NCI-H2171 (cell line): ENCODE results near the gene ACER2.
A peak's percentile ranks its signal among the peaks of the same experiment; 100 is the strongest.
"Not testable (repeated sequence)": the region's sequence is repeated elsewhere in the genome, so short reads cannot be mapped to it uniquely, and the experiment has no call there.

Source experiments
- DNase-seq: peaks from one replicate; lab custom pipeline; 2025; lab: John Stamatoyannopoulos, UW

ACER2 gene

GRCh38 chr9:19408693-19409400, at the start of gene ACER2:
ACER2 (plus strand) TSS chr9:19409009; CDS start chr9:19409085, 76 bp downstream.
- peak; percentile 69 for DNase-seq

GRCh38 chr9:19369107-19369506, 39.7 kb upstream of the ACER2 start:
- DNase-seq: no peak

- no peak for DNase-seq
These were observed 36.9 kb upstream of the ACER2 start for GRCh38 chr9:19371942-19372341.

DNA sequence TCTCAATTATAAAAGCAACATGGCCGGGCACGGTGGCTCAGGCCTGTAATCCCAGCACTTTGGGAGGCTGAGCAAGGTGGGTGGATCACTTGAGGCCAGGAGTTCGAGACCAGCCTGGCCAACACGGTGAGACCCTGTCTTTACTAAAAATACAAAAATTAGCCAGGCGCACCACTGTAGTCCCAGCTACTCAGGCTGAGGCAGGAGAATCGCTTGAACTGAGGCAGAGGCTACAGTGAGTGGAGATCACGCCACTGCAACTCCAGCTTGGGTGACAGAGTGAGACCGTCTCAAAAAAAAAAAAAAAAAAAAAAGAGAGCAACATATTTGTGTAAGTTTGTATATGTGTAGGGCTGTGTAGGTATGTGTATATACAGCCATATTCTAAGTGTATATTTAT, 36.2 kb upstream of the ACER2 start:
- no peak for DNase-seq

DNA sequence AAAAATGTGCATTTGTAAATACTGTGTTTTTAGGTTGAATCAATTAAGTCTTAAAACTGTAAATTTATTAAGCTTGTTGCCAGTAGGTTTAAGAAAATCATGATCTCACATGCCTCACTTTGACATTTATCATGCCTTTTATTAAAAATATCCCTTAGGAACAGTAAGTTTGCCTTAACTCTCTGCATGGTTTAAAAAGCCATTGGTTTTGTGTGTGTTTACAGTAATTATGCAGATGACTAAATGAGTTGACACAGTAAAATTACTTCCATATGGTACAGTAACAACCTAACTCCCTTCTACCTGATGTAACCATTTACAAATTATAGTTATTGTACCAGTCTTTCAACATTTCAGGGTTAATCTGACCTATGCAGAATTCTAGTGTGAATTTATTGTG, 35.3 kb upstream of the ACER2 start:
- DNase-seq: no peak

DNA sequence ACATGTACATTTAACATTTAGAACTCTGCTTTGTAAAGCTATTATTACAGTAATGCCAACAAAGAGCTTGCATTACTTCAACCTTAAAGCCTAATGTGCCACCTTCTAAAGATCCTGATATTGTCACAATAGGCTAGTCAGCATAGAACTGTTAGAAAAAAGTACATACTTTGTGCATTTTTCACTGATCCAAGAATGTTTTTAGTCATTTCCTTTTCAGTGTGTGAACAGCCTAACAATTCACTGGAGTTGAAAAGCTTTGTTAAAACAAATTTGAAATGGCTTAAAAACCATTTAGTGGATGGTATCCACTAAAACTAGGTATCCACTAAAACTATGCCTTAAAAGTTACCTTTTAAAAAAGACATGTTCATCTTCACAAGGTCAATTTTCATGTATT, 33.3 kb upstream of the ACER2 start:
- no peak for DNase-seq

DNA sequence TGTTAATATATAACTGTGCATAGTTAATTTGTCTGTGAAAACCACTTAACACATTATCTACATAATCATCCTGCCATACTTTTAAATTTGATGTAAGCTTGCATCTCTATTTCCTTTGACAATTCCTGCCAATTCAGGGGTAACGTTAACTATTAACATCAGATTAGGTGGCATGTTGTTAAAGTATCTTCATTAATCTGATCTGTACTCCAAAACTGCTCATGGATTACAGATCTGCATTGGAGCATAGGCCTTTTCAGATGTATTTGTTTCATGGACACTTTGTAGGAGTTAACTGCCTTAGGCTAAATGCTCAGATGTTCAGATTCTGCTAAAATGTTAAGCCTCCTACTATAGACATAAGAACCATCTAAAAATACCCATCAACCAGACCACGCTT, 31.9 kb upstream of the ACER2 start:
- no peak for DNase-seq

DNA sequence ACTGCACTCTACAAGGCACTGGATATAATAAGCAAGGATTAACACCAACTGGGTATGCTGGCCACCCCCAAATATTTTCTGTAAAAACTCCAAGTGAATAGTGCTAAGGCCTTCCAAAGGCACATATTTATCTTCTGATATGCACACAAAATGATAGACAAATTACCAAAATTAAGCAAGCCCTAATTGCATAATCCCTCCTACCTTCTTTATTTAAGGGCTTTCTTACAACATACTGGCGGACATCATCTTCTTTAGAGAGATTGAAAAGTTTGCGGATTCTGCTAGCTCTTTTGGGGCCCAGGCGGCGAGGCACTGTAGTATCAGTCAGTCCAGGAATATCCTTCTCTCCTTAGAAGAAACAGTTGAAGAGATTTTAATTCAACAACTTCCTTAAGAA, 30.6 kb upstream of the ACER2 start:
- no peak for DNase-seq

DNA sequence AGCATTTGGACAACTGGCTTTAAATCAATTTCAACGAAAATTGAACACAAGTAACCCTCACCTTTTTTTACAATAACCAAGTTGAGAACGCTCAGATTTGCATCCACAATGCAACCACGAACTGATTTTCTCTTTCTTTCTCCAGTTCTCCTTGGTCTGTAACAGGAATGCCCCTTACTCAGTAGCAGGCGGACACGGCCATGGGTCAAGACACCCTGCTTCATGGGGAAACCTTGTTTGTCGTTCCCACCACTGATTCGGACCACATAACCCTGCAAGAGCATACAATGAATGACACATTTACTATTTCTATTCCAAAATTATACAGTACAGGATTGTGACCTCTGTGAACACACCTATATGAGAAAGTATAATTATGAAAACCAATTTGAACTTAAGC, 30.2 kb upstream of the ACER2 start:
- DNase-seq: no peak

DNA sequence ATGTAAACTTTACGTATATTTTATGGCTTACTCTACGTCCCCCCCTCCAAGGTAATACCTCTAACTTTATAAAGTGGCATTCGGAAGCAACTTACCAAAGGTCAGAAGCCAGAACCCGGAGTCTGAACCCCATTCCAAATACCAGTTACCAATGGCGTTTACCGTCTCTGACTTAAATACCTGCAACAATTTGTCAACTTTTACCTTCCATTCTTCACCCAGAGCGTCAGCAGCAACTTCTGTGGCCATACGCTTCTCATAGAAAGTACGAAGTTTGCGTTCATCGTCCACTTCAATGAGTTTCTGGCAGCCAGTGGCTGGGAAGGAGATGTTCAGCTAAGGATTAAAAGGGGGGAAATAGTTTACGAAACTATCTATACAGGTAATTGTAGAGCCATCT, 29.5 kb upstream of the ACER2 start:
- no peak for DNase-seq

DNA sequence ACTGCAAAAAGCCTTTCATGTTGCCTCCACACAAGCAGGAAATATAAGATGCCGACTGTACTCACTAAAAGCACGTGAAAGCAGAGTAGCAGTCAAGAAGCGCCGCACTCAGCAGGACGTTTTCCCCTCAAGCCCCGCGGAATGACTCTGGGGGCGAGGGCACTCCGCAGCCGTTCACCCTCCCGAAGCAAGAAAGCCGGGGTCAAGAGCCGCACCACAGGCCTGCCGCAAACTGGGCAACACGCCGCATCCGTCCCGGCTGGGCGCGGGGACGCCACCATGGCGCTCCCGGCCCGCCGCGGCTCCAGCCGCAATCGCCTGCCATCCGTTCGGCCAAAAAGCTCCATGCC, 29.1 kb upstream of the ACER2 start:
- no peak for DNase-seq

GRCh38 chr9:19380826-19381075, 28.1 kb upstream of the ACER2 start:
- no peak for DNase-seq

- DNase-seq: no peak
These were observed 27.2 kb upstream of the ACER2 start for GRCh38 chr9:19381656-19382055.

DNA sequence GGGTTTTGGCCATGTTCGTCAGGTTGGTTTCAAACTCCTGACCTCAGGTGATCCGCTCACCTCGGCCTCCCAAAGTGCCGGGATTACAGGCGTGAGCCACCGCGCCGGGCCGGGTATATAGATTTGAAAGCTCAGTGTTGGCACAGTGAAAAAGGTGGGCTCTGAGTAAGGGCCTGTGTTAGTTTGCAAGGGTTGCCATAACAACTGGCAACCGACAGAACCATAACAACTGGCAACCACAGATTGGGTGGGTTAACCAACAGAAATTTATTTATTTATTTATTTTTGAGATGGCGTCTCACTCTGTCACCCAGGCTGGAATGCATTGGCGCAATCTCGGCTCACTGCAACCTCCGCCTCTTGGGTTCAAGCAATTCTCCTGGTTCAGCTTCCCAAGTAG, 23.6 kb upstream of the ACER2 start:
- DNase-seq: not testable (repeated sequence)

- DNase-seq: no peak
These were observed 22.9 kb upstream of the ACER2 start for GRCh38 chr9:19385786-19386501.

DNA sequence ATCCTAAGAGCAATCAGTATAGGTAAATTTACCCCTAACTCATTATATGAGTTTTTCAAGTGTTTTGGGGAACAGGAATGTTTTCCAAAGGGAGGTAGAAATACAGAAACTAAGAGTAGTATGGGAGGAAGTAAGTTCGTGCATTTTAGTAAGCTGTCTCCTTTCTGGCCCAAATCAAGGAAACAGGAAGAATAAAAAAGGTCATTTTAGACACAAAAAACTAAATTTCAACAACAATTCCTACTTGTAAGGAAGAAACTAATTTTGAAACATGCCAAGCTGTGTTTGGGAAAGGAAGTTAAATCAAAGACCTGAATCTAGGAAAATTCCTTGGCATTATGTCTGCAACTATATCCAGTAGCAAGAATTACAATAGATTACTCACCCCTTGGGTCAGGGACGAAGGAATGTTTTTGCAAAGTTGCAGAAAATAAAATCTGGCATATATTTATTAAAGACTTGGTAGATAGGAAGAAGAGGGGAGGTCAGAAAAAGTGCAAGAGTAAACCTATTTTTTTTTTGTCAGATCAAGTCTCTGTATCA, 22.2 kb upstream of the ACER2 start:
- DNase-seq: no peak

DNA sequence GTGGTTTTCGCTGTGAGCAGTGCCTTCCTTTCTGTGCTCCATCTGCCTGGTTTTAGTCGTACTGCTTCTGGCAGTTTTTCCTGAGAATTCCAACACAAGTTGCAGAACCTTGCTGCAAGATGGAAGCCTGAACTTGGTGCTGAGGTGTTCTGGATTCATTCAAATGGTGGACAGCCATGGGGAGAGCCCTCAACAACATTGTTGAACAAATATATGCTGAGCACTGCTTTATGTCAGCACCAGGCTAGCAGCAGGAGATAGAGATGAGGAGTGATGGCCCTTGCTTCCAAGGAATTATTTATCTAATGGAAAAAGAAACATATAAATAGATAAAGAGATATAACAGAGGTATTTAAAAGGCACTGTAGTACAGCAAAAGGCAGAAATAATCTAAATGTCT, 21.5 kb upstream of the ACER2 start:
- no peak for DNase-seq

- DNase-seq: not testable (repeated sequence)
These were observed 19.3 kb upstream of the ACER2 start for GRCh38 chr9:19389539-19389938.

GRCh38 chr9:19397845-19398244, 11.0 kb upstream of the ACER2 start:
- DNase-seq: no peak

GRCh38 chr9:19403231-19403630, 5.6 kb upstream of the ACER2 start:
- not testable (repeated sequence) for DNase-seq

DNA sequence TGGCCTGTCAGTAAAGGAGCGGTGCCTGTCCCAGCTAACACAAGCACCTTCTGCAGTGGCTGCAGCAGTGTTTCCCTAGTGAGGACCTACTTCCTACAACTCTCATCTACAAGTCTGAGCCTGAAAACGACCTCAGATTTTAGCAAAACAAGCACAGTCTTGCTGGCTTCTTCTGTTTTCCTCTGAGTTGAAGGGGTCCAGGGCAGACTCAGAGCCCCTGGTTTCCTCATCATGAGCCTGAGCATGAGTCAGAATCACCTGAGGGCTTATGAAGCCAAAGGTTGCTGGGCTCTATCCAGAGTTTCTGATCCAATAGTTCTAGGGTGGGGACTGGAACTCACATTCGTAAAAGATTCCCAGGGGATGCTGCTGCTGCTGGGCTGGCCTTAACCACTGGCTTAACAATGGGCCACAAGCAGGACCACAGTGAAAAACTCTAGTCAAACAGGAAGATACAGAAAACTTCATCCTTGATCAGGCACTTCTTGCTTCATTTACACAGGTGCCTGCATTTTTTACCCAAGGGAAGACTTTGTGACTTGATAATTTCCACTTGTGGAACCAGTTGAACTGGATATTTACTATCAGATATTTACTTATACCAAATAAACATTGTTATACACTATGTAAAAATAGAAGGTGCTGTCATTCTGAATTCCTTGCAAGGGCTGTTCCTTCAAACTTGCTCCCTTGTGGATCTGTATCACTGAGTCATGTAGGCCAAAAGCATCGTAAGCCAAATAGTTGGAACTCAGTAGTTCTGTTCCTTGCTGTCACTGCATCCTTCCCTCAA, 4.3 kb upstream of the ACER2 start:
- no peak for DNase-seq

DNA sequence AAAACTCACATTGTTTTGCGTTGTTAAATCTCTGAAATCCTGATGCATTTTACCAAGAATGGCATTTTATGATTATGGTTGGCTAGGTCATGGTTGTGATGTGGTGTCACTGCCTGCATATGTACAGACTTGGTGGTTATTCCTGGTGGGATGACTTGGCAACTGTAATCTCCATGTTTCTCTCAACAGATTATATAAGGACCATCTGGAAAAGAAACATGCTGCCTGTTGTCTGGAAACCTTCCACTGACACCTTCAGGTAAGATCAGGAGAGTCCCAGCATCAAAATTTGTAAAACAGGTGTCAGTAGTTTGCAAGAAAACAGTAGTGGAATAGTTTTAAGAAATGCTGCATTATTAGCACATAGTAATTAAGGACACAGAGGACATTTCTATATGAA, 3.0 kb upstream of the ACER2 start:
- DNase-seq: peak; percentile 3

GRCh38 chr9:19408316-19408692, 505 bp upstream of the ACER2 start:
- no peak for DNase-seq
